Measurements from ENCODE around the gene GABBR2.
"Not testable (repeated sequence)": the region's sequence is repeated elsewhere in the genome, so short reads cannot be mapped to it uniquely, and the experiment has no call there.

GABBR2 gene

GRCh38 chr9:98468567-98469239 is 240.0 kb downstream of the GABBR2 start:
- DNase-seq = no peak

- no peak for DNase-seq
Observed at GRCh38 chr9:98465799-98466198, 242.9 kb downstream of the GABBR2 start.

- not testable (repeated sequence) for DNase-seq
Observed at GRCh38 chr9:98464156-98464690, 244.5 kb downstream of the GABBR2 start.

- no peak for DNase-seq
Observed at GRCh38 chr9:98462310-98462709, 246.4 kb downstream of the GABBR2 start.

- DNase-seq = no peak
Observed at GRCh38 chr9:98460704-98461103, 248.0 kb downstream of the GABBR2 start.

- DNase-seq = no peak
Observed at GRCh38 chr9:98457726-98458370, 250.9 kb downstream of the GABBR2 start.

GRCh38 chr9:98456156-98456613 is 252.6 kb downstream of the GABBR2 start:
- no peak for DNase-seq

GRCh38 chr9:98455256-98456155 is 253.2 kb downstream of the GABBR2 start:
- no peak for DNase-seq

GRCh38 chr9:98453589-98454311 is 255.0 kb downstream of the GABBR2 start:
- DNase-seq = no peak

GRCh38 chr9:98451576-98451975 is 257.2 kb downstream of the GABBR2 start:
- DNase-seq = no peak

GRCh38 chr9:98450496-98450895 is 258.2 kb downstream of the GABBR2 start:
- DNase-seq = no peak

- DNase-seq = no peak
Observed at GRCh38 chr9:98449871-98450270, 258.9 kb downstream of the GABBR2 start.

- DNase-seq = no peak
Observed at GRCh38 chr9:98445576-98445975, 263.2 kb downstream of the GABBR2 start.

- DNase-seq = no peak
Observed at GRCh38 chr9:98444601-98445000, 264.1 kb downstream of the GABBR2 start.

- DNase-seq = no peak
Observed at GRCh38 chr9:98442541-98442940, 266.2 kb downstream of the GABBR2 start.

GRCh38 chr9:98442114-98442513 is 266.6 kb downstream of the GABBR2 start:
- DNase-seq = no peak

GRCh38 chr9:98438666-98439065 is 270.1 kb downstream of the GABBR2 start:
- no peak for DNase-seq

GRCh38 chr9:98437458-98438034 is 271.2 kb downstream of the GABBR2 start:
- no peak for DNase-seq

- DNase-seq = no peak
Observed at GRCh38 chr9:98432960-98433359, 275.8 kb downstream of the GABBR2 start.

- DNase-seq = no peak
Observed at GRCh38 chr9:98432134-98432533, 276.6 kb downstream of the GABBR2 start.

GRCh38 chr9:98430535-98431292 is 278.0 kb downstream of the GABBR2 start:
- no peak for DNase-seq
